HG03575 (cell line): Measurements from ENCODE around the gene OR2A5.
"Not testable (repeated sequence)": the region's sequence is repeated elsewhere in the genome, so short reads cannot be mapped to it uniquely, and the experiment has no call there.

Source experiments
- ATAC-seq: cut with Tn5 transposase; IDR thresholded peaks from one replicate; pipeline ENCODE4 v1.9.1; 2021; ENCODE audit not compliant: unreplicated experiment, insufficient number of reproducible peaks, low FRiP score; ENCODE audit errors: extremely low read depth

OR2A5 gene

GRCh38 chr7:144048648-144049047 lies at the start of gene OR2A5:
OR2A5 (plus strand) TSS chr7:144048948; CDS start chr7:144050402, 1,454 bp downstream.
- no peak for ATAC-seq

GRCh38 chr7:144000020-144000419 lies 48.7 kb upstream of the OR2A5 start, which contains the start of gene OR6B1:
OR6B1 (plus strand) TSS chr7:144000320; CDS start chr7:144003997, 3,677 bp downstream.
- ATAC-seq = no peak

DNA sequence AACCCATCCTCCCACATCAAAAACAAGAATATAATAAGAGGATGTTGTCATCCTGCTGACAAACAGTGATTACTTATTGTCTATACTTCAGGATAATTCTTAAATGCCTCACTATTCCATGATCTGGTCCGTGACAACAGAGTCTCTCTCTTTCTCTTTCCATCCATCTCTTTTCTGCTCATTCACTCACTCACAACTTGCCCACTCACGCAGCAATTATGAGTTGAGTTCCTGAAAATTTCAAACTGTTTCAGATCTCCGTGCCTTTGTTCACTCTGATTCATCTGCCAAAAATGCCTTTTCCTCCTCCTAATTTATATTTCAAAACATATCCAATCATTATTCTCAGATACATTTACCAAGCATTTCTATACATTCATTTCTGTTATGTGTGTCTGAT lies 47.2 kb upstream of the OR2A5 start:
- no peak for ATAC-seq

DNA sequence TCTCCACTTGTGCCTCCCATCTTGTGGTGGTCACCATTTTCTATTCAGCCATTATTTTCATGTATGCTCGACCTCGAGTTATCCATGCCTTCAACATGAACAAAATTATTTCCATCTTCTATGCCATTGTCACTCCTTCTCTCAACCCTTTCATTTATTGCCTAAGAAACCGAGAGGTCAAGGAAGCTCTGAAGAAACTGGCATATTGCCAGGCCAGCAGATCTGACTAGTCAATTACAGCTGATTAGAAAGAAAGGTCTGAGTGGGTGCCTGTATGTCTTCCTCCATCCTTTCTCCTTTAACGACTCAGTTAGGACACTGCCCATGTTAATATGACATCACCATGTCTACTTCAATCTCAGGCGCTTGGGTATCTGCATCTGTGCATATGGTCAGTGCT lies 44.0 kb upstream of the OR2A5 start:
- no peak for ATAC-seq

- ATAC-seq = no peak
These were observed 42.6 kb upstream of the OR2A5 start for GRCh38 chr7:144006029-144006691.

GRCh38 chr7:144006692-144007042 lies 42.1 kb upstream of the OR2A5 start:
- no peak for ATAC-seq

DNA sequence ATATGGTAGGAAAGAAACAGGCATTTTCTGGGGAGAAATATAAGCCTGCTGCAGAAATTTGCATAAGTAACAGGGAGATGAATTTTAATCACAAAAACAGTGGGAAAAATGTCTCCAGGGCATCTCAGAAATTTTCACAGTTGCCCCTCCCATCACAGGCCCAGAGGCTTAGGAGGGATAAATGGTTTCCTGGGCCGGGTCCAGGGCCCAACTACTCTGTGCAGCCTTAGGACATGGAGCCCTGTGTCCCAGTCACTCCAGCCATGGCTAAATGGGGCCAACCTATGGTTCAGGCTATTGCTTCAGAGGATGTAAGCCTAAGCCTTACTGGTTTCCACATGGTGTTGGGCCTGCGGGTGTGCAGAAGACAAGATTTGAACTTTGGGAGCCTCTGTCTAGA lies 39.4 kb upstream of the OR2A5 start:
- ATAC-seq = no peak

DNA sequence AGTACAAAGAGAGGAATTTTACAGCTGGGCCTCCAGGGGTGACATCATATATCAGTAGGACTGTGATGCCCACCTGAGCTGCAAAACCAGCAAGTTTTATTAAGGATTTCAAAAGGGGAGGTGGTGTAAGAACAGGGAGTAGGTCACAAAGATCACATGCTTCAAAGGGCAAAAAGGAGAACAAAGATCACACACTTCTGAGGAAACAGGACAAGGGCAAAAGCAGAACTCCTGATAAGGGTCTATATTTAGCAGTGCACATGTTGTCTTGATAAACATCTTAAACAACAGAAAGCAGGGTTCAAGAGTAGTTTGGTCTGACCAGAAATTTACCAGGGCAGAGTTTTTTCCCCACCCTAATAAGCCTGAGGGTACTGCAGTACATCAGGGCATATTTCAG lies 38.7 kb upstream of the OR2A5 start:
- ATAC-seq = not testable (repeated sequence)

GRCh38 chr7:144010821-144011220 lies 37.9 kb upstream of the OR2A5 start:
- ATAC-seq = not testable (repeated sequence)

GRCh38 chr7:144011458-144012230 lies 37.1 kb upstream of the OR2A5 start:
- ATAC-seq = no peak

- no peak for ATAC-seq
These were observed 30.7 kb upstream of the OR2A5 start for GRCh38 chr7:144018065-144018464.

DNA sequence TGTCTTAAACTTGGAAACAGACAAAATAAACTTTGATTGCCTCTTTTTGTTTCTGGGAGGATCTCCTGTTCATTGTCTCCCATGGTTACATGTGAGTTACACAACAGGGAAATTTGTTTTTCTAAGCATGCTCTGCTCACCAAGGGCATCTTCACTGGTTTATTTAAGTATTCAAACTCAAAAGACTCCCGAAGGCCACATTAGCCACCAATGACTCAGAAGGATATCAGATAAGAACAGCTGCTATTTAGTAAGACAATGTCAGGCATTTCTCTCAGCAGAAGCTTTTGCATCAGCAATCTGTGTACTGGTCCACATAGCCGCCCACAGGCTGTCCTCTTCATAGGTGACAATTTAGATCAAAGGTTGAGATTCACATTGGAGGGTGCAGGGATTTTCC lies 29.3 kb upstream of the OR2A5 start:
- no peak for ATAC-seq

GRCh38 chr7:144020340-144020739 lies 28.4 kb upstream of the OR2A5 start:
- no peak for ATAC-seq

DNA sequence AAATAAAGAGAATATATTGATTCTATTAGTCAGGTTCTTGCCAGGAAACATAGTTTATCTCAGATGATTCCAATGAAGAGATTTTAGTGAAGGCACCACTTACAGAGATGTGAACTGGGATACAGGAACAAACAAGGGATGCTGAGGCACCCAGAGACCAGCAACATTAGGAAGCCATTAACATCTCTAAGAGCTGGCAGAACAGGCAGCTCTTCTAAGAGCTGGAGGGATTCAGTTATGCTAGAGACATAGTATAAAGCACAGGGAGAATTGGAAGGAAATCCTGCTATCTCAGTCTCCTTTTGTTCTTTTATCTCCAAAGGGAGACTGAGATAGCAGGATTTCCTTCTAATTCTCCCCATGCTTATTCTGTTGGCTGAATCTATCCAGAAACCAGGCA lies 26.6 kb upstream of the OR2A5 start:
- no peak for ATAC-seq

DNA sequence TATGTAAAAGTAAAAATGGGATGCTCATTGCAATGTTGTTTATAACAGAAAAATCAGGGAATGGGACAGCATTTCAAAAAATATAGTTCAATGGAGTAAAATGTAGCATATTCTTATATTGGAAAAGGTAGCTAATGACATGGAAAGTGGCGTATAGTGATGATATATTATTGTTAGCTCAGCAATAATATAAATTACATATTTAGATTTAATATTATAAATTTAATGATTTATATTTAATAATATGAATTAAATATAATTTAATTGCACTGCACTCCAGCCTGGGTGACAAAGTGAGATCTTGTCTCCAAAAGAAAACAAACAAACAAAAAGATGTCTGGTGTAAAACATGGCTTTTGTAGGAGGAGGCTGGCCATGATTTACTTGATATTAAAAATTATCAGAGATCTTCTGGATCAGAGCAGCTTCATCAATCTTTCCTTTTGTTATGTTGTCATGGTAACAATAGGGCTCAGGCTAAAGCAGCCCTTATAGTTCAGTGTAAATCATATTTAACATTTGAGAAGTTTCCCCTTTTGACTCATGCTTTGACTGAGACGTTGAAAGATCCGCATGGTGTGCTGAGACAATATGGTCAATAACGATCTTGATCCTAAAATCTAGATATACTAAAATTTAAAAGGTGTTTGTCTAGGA lies 25.4 kb upstream of the OR2A5 start:
- no peak for ATAC-seq

DNA sequence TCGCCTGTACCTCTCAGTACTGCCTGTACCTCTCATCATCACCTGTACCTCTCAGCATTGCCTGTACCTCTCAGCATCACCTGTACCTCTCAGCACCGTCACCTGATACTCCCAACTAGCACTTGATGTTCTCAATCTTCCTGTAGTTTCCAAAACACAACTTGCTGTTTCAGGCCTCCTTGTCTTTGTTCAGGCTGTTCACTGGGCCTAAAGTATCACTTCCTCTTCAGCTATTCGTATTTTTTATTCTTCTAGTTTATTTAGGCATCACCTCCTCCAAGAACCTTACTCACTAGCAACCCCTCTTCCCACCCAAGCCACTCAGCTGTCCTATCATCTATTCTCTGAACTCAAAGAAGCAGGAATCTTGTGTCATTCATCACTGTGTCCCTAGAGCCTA lies 24.5 kb upstream of the OR2A5 start:
- no peak for ATAC-seq

DNA sequence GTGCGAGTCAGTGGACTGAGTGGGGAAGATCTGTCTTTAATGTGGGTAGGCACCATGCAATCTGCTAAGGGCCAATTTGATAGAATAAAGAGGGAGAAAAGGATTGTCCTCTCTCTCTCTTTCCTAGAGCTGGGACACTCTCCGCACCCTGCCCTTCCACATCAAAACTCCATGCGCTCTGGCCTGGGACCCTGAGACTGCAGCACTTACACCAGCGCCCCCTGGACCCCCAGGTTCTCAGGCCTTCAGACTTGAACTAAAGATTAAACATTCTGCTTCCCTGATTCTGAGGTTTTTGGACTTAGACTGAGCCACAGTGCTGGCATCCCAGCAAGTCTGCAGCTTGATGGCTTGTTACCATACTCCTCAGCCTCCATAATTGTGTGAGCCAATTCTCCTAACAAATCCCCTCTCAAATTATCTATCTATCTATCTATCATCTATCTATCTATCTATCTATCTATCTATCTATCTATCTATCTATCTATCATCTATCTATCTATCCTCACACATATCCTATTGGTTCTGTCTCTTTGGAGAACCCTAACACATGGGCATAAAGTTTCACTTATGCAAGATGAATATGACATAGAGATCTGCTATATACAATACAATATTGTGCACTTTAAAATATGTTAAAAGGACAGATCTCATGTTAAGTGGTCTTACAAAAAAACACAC lies 22.4 kb upstream of the OR2A5 start:
- no peak for ATAC-seq

GRCh38 chr7:144027070-144027469 lies 21.7 kb upstream of the OR2A5 start:
- no peak for ATAC-seq

- ATAC-seq = no peak
These were observed 20.8 kb upstream of the OR2A5 start for GRCh38 chr7:144027974-144028373.

DNA sequence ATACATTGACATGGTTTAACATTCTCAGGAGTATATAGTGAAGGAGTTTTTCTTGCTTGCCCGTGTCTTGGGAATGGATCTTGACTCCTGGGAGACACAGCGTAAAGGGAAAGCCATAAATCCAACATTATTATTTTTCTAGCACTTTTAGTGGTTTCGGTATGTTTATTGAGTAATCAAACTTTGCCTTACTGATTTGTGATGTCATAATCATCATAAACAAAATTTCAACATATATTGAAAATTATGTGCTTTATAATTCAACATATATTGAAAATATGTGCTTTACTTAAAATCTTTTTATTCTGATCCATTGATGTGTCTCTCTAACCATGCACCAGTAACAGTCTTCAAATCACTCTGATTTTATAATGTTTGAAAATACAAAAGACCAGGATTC lies 20.2 kb upstream of the OR2A5 start:
- ATAC-seq = no peak
